DMS53 (cell line): Measurements from ENCODE around the gene SSC4D.
A peak's percentile ranks its signal among the peaks of the same experiment; 100 is the strongest.
"Not testable (repeated sequence)": the region's sequence is repeated elsewhere in the genome, so short reads cannot be mapped to it uniquely, and the experiment has no call there.

Source experiments
- DNase-seq: peaks from one replicate; lab custom pipeline; 2025; lab: John Stamatoyannopoulos, UW

The SSC4D gene

GRCh38 chr7:76421097-76421496 is 11.6 kb upstream of the SSC4D start:
- DNase-seq = not testable (repeated sequence)

DNA sequence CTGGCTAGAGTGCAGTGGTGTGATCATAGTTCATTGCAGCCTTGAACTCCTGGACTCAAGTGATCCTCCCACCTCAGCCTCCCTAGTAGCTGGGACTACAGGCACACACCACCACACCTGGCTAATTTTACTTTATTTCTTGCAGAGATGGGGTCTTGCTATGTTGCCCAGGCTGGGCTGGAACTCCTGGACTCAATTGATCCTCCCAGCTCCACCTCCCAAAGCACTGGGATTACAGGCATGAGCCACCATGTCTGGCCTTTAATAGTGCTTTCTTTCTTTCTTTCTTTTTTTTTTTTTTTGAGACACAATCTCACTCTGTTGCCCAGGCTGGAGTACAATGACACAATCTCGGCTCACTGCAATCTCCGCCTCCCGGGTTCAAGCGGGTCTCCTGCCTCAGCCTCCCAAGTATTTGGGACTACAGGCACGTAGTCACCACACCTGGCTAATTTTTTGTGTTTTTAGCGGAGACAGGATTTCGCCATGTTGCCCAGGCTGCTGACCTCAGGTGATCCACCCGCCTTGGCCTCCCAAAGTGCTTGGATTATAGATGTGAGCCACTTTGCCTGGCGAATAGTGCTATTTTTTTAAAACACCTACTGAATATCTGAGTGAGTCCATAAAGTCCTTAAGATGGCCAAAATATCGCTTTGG is 8.3 kb upstream of the SSC4D start:
- not testable (repeated sequence) for DNase-seq

DNA sequence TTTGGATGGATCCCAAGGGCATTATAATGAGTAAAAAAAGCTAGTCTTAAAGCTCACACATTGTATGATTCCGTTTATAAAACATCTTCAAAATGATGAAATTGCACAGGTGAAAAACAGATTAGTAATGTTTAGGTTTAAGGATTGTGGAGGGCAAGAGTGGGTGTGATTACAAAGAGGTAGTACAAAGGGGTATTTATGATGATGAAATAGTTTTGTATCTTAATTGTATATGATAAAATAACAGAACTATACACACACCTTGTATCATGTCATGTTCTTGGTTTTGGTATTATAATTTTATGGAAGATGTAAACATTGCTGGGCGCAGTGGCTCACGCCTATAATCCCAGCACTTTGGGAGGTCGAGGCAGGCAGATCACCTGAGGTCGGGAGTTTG is 2.8 kb upstream of the SSC4D start:
- DNase-seq = no peak

- DNase-seq = no peak
Observed at GRCh38 chr7:76411626-76412025, 2.1 kb upstream of the SSC4D start.

GRCh38 chr7:76408121-76408560 is 1.4 kb downstream of the SSC4D start:
- no peak for DNase-seq

GRCh38 chr7:76407718-76408117 is 1.8 kb downstream of the SSC4D start:
- DNase-seq = no peak

DNA sequence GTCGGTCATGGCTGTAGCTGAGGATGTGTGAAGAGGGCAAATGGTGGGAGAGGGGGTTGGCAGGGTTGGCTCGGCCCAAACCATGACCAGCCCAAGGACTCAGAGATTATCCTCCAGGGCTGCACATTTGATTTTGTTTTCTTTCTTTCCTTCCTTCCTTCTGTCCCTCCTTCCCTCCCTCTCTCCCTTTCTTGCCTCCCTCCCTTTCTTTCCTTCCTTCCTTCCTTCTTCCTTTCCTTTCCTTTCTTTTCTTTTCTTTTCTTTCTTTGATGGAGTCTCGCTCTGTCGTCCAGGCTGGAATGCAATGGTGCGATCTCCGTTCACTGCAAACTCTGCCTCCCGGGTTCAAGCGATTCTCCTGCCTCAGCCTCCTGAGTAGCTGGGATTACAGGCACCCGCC is 3.8 kb downstream of the SSC4D start:
- no peak for DNase-seq

DNA sequence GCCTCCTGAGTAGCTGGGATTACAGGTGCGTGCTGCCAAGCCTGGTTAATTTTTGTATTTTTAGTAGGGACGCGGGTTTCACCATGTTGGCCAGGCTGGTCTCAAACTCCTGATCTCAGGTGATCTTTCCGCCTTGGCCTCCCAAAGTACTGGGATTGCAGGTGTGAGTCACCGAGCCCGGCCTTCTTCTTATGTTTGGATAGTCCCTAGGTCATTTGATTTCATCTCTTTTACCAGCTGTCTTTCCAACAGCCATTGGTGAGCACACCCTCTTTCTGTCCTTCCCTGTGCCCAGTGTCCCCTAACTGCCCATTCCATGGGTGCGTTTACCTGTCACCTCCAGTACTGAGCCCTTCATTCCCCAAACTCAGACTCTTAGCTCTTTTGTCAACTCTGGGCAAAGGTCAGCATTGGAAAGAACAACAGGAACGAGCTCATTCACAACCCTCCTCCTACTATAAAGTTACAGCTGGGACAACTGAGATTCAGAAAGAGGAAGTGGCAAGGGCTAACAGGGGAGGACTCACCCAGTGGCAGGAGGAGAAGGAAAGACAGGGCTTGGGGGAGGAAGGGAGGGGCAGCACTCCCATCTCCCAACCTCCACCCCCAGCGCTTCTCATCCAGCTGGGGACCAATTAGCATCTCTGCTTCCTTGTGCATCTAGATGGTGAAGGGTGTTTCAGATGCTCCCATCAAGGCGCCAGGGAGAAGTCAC is 5.6 kb downstream of the SSC4D start:
- DNase-seq = peak; percentile 47

DNA sequence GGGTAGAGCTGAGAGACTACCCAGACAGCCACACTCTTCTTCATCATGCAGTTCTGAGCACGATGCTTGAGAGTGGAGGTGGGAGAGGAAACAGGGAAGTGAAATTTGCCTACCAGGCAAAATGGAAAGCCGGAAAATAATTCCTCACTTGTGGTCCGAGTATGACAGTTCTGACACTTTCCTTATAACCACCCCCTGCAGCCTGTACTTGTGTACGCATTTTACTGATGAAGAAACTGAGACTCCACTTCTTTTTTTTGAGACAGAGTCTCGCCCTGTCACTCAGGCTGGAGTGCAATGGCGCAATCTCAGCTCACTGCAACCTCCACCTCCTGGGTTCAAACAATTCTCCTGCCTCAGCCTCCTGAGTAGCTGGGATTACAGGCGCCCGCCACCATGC is 6.4 kb downstream of the SSC4D start:
- not testable (repeated sequence) for DNase-seq

GRCh38 chr7:76400248-76400647 is 9.2 kb downstream of the SSC4D start:
- no peak for DNase-seq

- peak; percentile 97 for DNase-seq
Observed at GRCh38 chr7:76397409-76398183, 11.9 kb downstream of the SSC4D start.

- no peak for DNase-seq
Observed at GRCh38 chr7:76396864-76397263, 12.6 kb downstream of the SSC4D start.

GRCh38 chr7:76395965-76396726 is 13.4 kb downstream of the SSC4D start:
- DNase-seq = peak; percentile 66

- not testable (repeated sequence) for DNase-seq
Observed at GRCh38 chr7:76395605-76395964, 13.9 kb downstream of the SSC4D start.

- DNase-seq = no peak
Observed at GRCh38 chr7:76394957-76395356, 14.5 kb downstream of the SSC4D start.

DNA sequence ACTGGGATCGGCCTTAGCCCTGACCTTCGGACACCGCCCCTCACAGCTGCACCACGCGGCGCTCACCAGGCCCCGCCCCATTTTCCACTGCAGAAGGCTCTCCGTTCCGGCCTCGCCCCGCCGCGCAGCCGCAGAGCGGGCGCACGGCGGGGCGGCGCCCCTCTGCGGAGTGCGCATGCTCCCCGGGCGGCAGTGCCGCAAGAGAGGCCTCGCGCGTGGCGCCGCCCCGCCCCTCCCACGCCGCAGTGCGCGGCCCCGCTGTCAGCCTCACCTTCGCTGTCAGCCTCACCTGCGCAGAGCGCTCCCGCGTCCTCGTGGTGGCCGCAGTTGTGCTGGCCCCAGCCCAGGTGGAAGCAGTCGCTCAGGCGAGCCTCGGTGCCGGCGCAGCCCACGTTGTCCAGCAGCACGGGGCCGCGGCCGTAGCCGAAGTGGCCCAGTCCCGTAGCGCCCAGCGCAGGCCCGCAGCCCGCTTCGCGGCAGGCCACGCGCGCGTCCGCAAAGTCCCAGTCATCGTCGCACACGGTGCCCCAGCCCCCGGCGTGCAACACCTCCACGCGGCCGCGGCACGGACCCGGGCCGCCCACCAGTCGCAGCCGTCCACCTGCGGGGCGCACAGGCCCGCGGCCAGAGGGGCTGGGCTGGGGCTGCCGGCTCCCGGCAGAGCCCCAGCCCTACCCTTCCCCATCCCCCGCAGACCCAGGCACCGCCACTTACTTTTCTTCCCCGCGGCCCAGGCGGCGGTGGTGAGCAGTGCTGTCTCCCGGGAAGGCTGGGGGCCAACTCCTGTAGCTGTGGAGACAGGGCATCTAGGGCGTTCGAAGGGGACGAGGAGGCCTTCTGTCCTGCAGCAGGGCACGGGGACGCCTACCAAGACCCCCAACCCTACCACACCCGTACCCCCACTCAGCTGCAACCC is 16.1 kb downstream of the SSC4D start:
- DNase-seq = peak; percentile 98

GRCh38 chr7:76392531-76393115 is 16.9 kb downstream of the SSC4D start:
- peak; percentile 56 for DNase-seq

DNA sequence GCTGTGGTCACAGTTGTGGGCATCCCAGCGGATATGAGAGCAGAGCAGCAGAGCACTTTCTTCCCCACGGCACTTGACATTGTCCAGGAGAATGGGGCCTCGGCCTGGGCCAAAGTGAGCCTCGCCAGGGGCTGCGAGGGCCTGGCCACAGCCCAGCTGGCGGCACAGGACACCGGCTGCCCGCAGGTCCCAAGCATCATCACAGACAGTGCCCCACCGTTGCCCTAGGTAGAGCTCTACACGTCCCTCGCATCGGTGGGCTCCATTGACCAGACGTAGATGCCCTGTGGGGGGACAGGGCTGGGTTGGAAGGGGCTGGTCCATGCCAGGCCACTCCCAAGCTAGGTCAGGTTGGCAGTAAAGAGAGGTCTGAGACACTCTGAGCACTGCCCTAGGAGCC is 19.4 kb downstream of the SSC4D start:
- no peak for DNase-seq

DNA sequence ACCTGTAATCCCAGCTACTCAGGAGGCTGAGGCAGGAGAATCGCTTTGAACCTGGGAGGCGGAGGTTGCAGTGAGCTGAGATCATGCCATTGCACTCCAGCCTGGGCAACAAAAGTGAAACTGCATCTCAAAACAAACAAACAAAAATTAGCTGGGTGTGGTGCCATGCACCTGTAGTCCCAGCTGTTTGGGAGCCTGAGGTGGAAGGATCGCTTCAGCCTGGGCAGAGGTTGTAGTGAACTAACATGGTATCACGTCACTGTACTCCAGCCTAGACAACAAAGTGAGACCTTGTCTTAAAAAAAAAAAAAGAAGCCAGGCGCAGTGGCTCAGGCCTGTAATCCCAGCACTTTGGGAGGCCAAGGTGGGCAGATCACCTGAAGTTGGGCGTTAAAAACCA is 21.7 kb downstream of the SSC4D start:
- peak; percentile 55 for DNase-seq

DNA sequence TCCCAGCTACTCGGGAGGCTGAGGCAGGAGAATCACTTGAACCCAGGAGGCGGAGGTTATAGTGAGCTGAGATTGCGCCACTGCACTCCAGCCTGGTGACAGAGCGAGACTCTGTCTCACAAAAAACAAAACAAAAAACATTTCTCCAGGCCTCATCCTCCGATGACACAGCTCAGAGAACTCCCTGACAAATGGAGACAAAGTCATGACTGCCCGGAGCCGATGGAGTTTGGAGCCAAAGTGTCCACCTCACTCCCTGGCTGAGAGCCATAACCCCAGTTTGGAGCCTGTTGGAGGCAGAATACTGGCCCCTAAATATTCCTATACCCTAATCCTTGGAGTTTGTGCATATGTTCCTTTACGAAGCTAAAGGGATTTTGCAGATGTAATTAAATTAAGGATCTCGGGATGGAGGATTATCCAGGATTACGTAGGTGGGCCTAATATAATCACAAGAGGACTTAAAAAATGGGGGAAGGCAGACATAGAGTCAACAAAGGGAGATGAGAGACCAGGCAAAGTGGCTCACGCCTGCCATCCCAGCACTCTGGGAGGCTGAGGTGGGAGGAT is 22.7 kb downstream of the SSC4D start:
- DNase-seq = no peak
